SK-N-SH treated with all-trans-retinoic acid at 6 μM for 48 hours (cell line): ENCODE data around the gene FARS2.

Experiments
- PATZ1 ChIP-seq: fragments of 250-450 bp; sonication (Bioruptor Pico); IDR thresholded peaks from 2 replicates; pipeline ENCODE4 v1.8.0; 2020; ENCODE audit warnings: mild to moderate bottlenecking, moderate library complexity, borderline replicate concordance
- ZFP30 ChIP-seq: fragments of 450-650 bp; formaldehyde crosslinking; IDR thresholded peaks from 2 replicates; pipeline ENCODE4 v1.5.0; 2022; ENCODE audit warnings: mild to moderate bottlenecking, moderate library complexity
- ZNF565 ChIP-seq: fragments of 450-650 bp; formaldehyde crosslinking; conservative IDR thresholded peaks from 2 replicates; pipeline ENCODE4 v1.5.0; 2020; ENCODE audit warnings: low read depth, mild to moderate bottlenecking, moderate library complexity
- TF ChIP-seq, protein P1 (sequence below): fragments of 250-450 bp; sonication (Bioruptor Pico); IDR thresholded peaks from 2 replicates; pipeline ENCODE4 v1.8.0; 2021; ENCODE audit warnings: low read depth, mild to moderate bottlenecking, moderate library complexity, borderline replicate concordance

DNA sequence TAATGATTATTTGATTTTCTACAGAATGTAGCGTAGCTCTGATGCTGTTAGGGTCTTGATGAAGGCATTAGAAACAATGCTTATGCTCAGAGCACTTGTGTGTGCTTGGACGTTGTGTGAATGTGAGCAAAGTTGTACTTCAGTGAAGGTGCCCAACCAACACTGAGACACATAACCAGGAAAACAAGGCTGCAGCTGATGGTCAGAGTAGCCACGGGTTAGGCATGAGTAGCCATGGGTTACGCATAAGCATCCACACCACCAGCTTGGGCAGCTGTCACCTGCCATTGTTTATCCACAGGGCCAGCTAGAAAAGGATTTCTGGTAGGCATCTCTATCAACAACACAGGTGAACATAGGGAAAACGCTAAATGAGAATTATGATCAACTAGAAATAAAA is 418.8 kb downstream of the FARS2 start:
- no peak for TF ChIP-seq ZFP30
- no peak for TF ChIP-seq PATZ1 (CRISPR knock-in tag)
- TF ChIP-seq, protein P1, sequence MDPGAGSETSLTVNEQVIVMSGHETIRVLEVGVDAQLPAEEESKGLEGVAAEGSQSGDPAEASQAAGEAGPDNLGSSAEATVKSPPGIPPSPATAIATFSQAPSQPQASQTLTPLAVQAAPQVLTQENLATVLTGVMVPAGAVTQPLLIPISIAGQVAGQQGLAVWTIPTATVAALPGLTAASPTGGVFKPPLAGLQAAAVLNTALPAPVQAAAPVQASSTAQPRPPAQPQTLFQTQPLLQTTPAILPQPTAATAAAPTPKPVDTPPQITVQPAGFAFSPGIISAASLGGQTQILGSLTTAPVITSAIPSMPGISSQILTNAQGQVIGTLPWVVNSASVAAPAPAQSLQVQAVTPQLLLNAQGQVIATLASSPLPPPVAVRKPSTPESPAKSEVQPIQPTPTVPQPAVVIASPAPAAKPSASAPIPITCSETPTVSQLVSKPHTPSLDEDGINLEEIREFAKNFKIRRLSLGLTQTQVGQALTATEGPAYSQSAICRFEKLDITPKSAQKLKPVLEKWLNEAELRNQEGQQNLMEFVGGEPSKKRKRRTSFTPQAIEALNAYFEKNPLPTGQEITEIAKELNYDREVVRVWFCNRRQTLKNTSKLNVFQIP: no peak
- TF ChIP-seq ZNF565 (CRISPR knock-in tag): no peak
